ENCODE results near the gene FILIP1L. TPM values are rescaled to one million over a fixed set of nuclear protein-coding genes. Genes with fewer than 3 reads are reported as not detected.
A peak's percentile ranks its signal among the peaks of the same experiment; 100 is the strongest.

FILIP1L gene
- total and polyA plus RNA-seq, 2 of the 4 experiments (the other 2 are of a cell fraction): 11.5 to 19.9 TPM

GRCh38 chr3:99939876-99940275, 174.4 kb downstream of the FILIP1L start:
- Histone ChIP-seq H3K4me1 (ENCODE audit: control insufficient read depth, insufficient read depth, low read length) (peaks cover 20% of the 10 kb centered on the region), H3K14ac (replicated peaks; ENCODE audit: low read depth, low read length) (no peak overlapping the region), H3K9me1 (ENCODE audit: insufficient read depth, low read length) (peaks cover 9% of the 10 kb centered on the region), H3K79me1 (ENCODE audit: low read depth in 1 of 2, low read length in 2 of 2) (peaks cover 0 to 22% of the 10 kb centered on the region in 2 experiments; a peak in 2 of 4 replicates), H3K36me3 (ENCODE audit: control insufficient read depth, insufficient read depth, low read length) (no peaks in the 10 kb centered on the region), H3K4me3 (ENCODE audit: insufficient read depth, low read depth, low read length) (no peak overlapping the region), H2BK20ac (ENCODE audit: low read depth, low read length) (peak overlapping the region; percentile 29; the same call in 1 of the 2 replicates), H4K20me1 (ENCODE audit: insufficient read depth, low read length) (no peaks in the 10 kb centered on the region), H3K23ac (ENCODE audit: low read depth, low read length) (no peak overlapping the region), H3K27me3 (ENCODE audit: control insufficient read depth, insufficient read depth, low read length) (no peaks in the 10 kb centered on the region), H3K27ac (ENCODE audit: insufficient read depth, low read length) (no peak overlapping the region), H4K5ac (ENCODE audit: low read depth, low read length) (no peak overlapping the region), H3K9me3 (ENCODE audit: control insufficient read depth, insufficient read depth, low read length) (no peaks in the 10 kb centered on the region), H3K56ac (ENCODE audit: extremely low read depth, insufficient read depth, low read length) (no peak overlapping the region), H2BK120ac (ENCODE audit: low read depth, low read length) (no peak overlapping the region; the same call in 1 of the 2 replicates), H2AK5ac (ENCODE audit: low read depth, low read length) (no peak overlapping the region), H4K8ac (ENCODE audit: low read depth in 2 of 2, low read length in 2 of 2) (no peak overlapping the region), H3K4ac (ENCODE audit: low read depth, low read length) (no peak overlapping the region), H2AK9ac (replicated peaks; ENCODE audit: low read depth, low read length, poor library complexity) (no peak overlapping the region), H4K91ac (ENCODE audit: insufficient read depth, low read depth, low read length) (no peak overlapping the region), H3K4me2 (ENCODE audit: low read depth, low read length) (no peak overlapping the region), H3K9ac (ENCODE audit: low read depth, low read length) (no peak overlapping the region), H2BK15ac (ENCODE audit: low read depth, low read length) (no peak overlapping the region), H3K18ac (ENCODE audit: low read depth, low read length) (no peak overlapping the region), H2AFZ (replicated peaks; ENCODE audit: low read length, poor library complexity) (no peak overlapping the region), H2BK5ac (ENCODE audit: low read depth, low read length, poor library complexity, severe bottlenecking) (no peak overlapping the region)
- CTCF ChIA-PET: interaction anchor here (1.2 kb wide), 1 partner anchor 314 kb away, joined by 4 read pairs; no protein-coding TSS in a partner anchor
- no CpG with 5 or more reads among the region's 1 CpG for WGBS, 2 experiments (ENCODE audit: extremely low coverage in 2 of 2, insufficient read length in 1 of 2)
- TF ChIP-seq MAFK (IDR thresholded peaks at IDR 0.05; ENCODE audit: low read depth, low read length) (no peak), RAD21 (IDR thresholded peaks at IDR 0.05; ENCODE audit: low read length) (no peak), ELK1 (IDR thresholded peaks at IDR 0.05; ENCODE audit: borderline replicate concordance, low read depth, low read length) (no peak), MAZ (IDR thresholded peaks at IDR 0.05; ENCODE audit: borderline replicate concordance, low read depth, low read length) (no peak), CHD1 (IDR thresholded peaks at IDR 0.05; ENCODE audit: low read depth, low read length) (no peak), RFX5 (IDR thresholded peaks at IDR 0.05; ENCODE audit: low read depth, low read length) (no peak), CEBPB (IDR thresholded peaks at IDR 0.05; ENCODE audit: low read depth, low read length) (no peak)
- dilution Hi-C loops (cut with HindIII; ENCODE audit: low sequenced_read_pairs, unreplicated experiment) (no loop called here), intact Hi-C loops (cut with micrococcal nuclease) (loop anchor here (5.0 kb wide), 1 partner anchor 63 kb away; no protein-coding TSS in a partner anchor), in situ Hi-C loops (cut with MboI; ENCODE audit: low sequenced_read_pairs) (no loop called here)
- POLR2A ChIA-PET (ENCODE audit: unreplicated experiment): no interaction called here
- DNase-seq: peak; percentile 54
- no TSS peak for BruUV-seq (replicated peaks)
- peak; percentile 67 for ATAC-seq (ENCODE audit: low read depth)

Data from IMR-90 (cell line).